Lung (tissue), 12 donors: ENCODE measurements around the gene CTTNBP2. TPM values are rescaled to one million over a fixed set of nuclear protein-coding genes. Genes with fewer than 3 reads are reported as not detected.

Experiments used
- ATAC-seq: fragments of 200-7000 bp; cut with Tn5 transposase; one replicate; pipeline ENCODE4 v1.9.1; 2020; ENCODE audit warnings: moderate number of reproducible peaks; ENCODE audit not compliant: insufficient read depth, low FRiP score
- DNase-seq, 3 donors: peaks; one replicate each; pipeline ENCODE4 v3.0.0-alpha.2; 2013 to 2017
- H3K27ac ChIP-seq, 2 donors: one replicate each; pipeline ENCODE4 v1.5.1; 2013; ENCODE audit warnings: mild to moderate bottlenecking in 2 of 2, moderate library complexity in 2 of 2, control low read depth in 1 of 2, inconsistent platforms in 1 of 2, low read depth in 1 of 2, low read length in 1 of 2
- H3K27me3 ChIP-seq, 3 donors: one replicate each; pipeline ENCODE4 v1.5.1; 2013; ENCODE audit warnings: low read length in 2 of 3; ENCODE audit not compliant: control insufficient read depth in 3 of 3, insufficient read depth in 3 of 3
- H3K36me3 ChIP-seq, 4 donors: one replicate each; pipeline ENCODE4 v1.5.1; 2013; ENCODE audit warnings: low read length in 4 of 4, mild to moderate bottlenecking in 1 of 4, moderate library complexity in 1 of 4; ENCODE audit not compliant: control insufficient read depth in 4 of 4, insufficient read depth in 4 of 4
- H3K4me1 ChIP-seq, 5 donors: one replicate each; pipeline ENCODE4 v1.5.1; 2013; ENCODE audit warnings: low read length in 5 of 5, mild to moderate bottlenecking in 2 of 5, moderate library complexity in 1 of 5; ENCODE audit not compliant: control insufficient read depth in 5 of 5, insufficient read depth in 5 of 5
- H3K4me3 ChIP-seq: one replicate; pipeline ENCODE4 v1.5.1; 2013; ENCODE audit warnings: mild to moderate bottlenecking, control low read depth, moderate library complexity
- H3K9ac ChIP-seq, 2 donors: one replicate each; pipeline ENCODE4 v1.5.1; 2013; ENCODE audit warnings: low read length in 2 of 2, control low read depth in 1 of 2; ENCODE audit not compliant: insufficient read depth in 1 of 2
- H3K9me3 ChIP-seq, 4 donors: one replicate each; pipeline ENCODE4 v1.5.1; 2013; ENCODE audit warnings: low read length in 3 of 4, mild to moderate bottlenecking in 1 of 4, moderate library complexity in 1 of 4; ENCODE audit not compliant: control insufficient read depth in 4 of 4, insufficient read depth in 3 of 4
- CTCF ChIP-seq: IDR thresholded peaks from 2 replicates; pipeline ENCODE4 v1.5.1; 2012; ENCODE audit warnings: mild to moderate bottlenecking; ENCODE audit errors: control extremely low read depth, extremely low read depth
- WGBS, 2 donors: extraction: QIAGEN DNeasy Blood & Tissue Kit; methylation state at CpG; one replicate each; pipeline ENCODE4 v1.1.7; 2013; 5-methylcytosine and 5-hydroxymethylcytosine counted together
- polyA plus RNA-seq, 2 donors: library from polyadenylated mRNA; stranded (reverse); fragments of 200-250 nt; gene quantifications; one replicate each; pipeline ENCODE4 v1.2.1, GENCODE V29; 2013
- total RNA-seq, 2 donors: library from RNA; depleted of rRNA in 1 of 2; stranded (reverse); fragments of >200 nt in 1 of 2; gene quantifications; one replicate each; pipeline ENCODE4 v1.2.1, GENCODE V29; 2014 to 2021
- donor health status: control.
- donor health status: control.
- donor health status: Bipolar disorder and iron deficiency.
- donor health status: healthy.
- donor health status: DM: yes; HTN: yes; CAD: no.

Gene CTTNBP2
- total and polyA plus RNA-seq, 4 donors, result 0.63 to 15.4 (median 2.4) TPM

- Histone ChIP-seq H3K9me3 (no peaks in the 10 kb centered on the region), H3K36me3 (peaks cover 0 to 18% (median 4%) of the 10 kb centered on the region in 4 donors), H3K4me3 (no peak overlapping the region), H3K27ac (no peak overlapping the region), H3K27me3 (no peaks in the 10 kb centered on the region), H3K9ac (no peak overlapping the region), H3K4me1 (no peaks in the 10 kb centered on the region)
- 49 to 66% methylated on average over 18 of the region's 18 CpGs for WGBS, 2 donors
- TF ChIP-seq CTCF, result no peak
- DNase-seq (no peak), ATAC-seq (peak; percentile 41)
Observed at GRCh38 chr7:117791877-117792780, 81.1 kb downstream of the CTTNBP2 start.

- no peaks in the 10 kb centered on the region for H3K27me3 ChIP-seq
- H3K9me3 ChIP-seq, result no peaks in the 10 kb centered on the region
- TF ChIP-seq CTCF, result no peak
- H3K4me1 ChIP-seq, result no peaks in the 10 kb centered on the region
- ATAC-seq (no peak), DNase-seq (no peak)
- peaks cover 0 to 18% (median 5%) of the 10 kb centered on the region in 4 donors for H3K36me3 ChIP-seq
- no peak overlapping the region for H3K27ac ChIP-seq
- no peak overlapping the region for H3K9ac ChIP-seq
- 96 to 97% methylated on average over 5 of the region's 5 CpGs for WGBS, 2 donors
- no peak overlapping the region for H3K4me3 ChIP-seq
Observed at GRCh38 chr7:117790731-117791130, 82.5 kb downstream of the CTTNBP2 start.

- Histone ChIP-seq H3K9ac (no peak overlapping the region), H3K9me3 (no peaks in the 10 kb centered on the region), H3K36me3 (peaks cover 0 to 18% (median 5%) of the 10 kb centered on the region in 4 donors), H3K4me1 (no peaks in the 10 kb centered on the region), H3K27me3 (no peaks in the 10 kb centered on the region), H3K27ac (no peak overlapping the region), H3K4me3 (no peak overlapping the region)
- DNase-seq (no peak), ATAC-seq (no peak)
- TF ChIP-seq CTCF, result no peak
- WGBS, 2 donors, result 91 to 97% methylated on average over 2 of the region's 2 CpGs
Observed at GRCh38 chr7:117790251-117790650, 83.0 kb downstream of the CTTNBP2 start.
